Endothelial cell of umbilical vein (primary cell): Measurements from ENCODE around the gene PFKL. TPM values are rescaled to one million over a fixed set of nuclear protein-coding genes. Genes with fewer than 3 reads are reported as not detected.

ENCODE experiments used
- BruUV-seq: library from RNA; stranded (reverse); fragments of 400-500 nt; replicated peaks from 2 replicates; lab custom pipeline; 2021; lab: Mats Ljungman, UMichigan
- CTCF ChIA-PET: fragments of 300-600, 350-600 bp; sonication (Branson Sonifier 250); formaldehyde crosslinking; loops from one replicate; lab custom pipeline; 2021; ENCODE audit warnings: antibody characterized with exemption, inconsistent platforms; lab: Charles Lee
- POLR2A ChIA-PET: fragments of 300-600, 350-600 bp; sonication (Branson Sonifier 250); formaldehyde crosslinking; loops from one replicate; lab custom pipeline; 2021; ENCODE audit warnings: antibody characterized with exemption, inconsistent platforms; lab: Charles Lee
- DNase-seq: peaks from one replicate; pipeline ENCODE4 v3.0.0-alpha.2; 2011; ENCODE audit warnings: low read depth, low spot score
- FAIRE-seq: peaks from 2 replicates; lab custom pipeline; 2011; peaks lifted over from hg19 to GRCh38; lab: Jason Lieb, UNC
- H2AFZ ChIP-seq: 2 replicates; pipeline ENCODE4 v1.6.0; 2012; ENCODE audit warnings: low read depth, low read length, control low read depth, inconsistent platforms
- H3K27ac ChIP-seq: 2 replicates; pipeline ENCODE4 v1.5.1; 2011; ENCODE audit warnings: low read depth, mild to moderate bottlenecking, control low read depth, low read length, moderate library complexity; ENCODE audit not compliant: insufficient read depth
- H3K27me3 ChIP-seq, 2 experiments: 2 replicates each; pipeline versions ENCODE4 v1.6.0 to v1.6.1; 2011; ENCODE audit warnings: low read length in 2 of 2, mixed read lengths in 1 of 2; ENCODE audit not compliant: control insufficient read depth in 2 of 2, insufficient read depth in 2 of 2
- H3K36me3 ChIP-seq, 2 experiments: 2 replicates in 1 of 2; 3 replicates in 1 of 2; pipeline ENCODE4 v1.5.1; 2011; ENCODE audit warnings: low read length in 2 of 2, mild to moderate bottlenecking in 1 of 2, moderate library complexity in 1 of 2; ENCODE audit not compliant: control insufficient read depth in 2 of 2, insufficient read depth in 2 of 2; ENCODE audit errors: extremely low read depth in 1 of 2
- H3K4me1 ChIP-seq: 3 replicates; pipeline ENCODE4 v1.5.1; 2011; ENCODE audit warnings: mild to moderate bottlenecking, low read length; ENCODE audit not compliant: control insufficient read depth, insufficient read depth; ENCODE audit errors: extremely low read depth
- H3K4me2 ChIP-seq: 2 replicates; pipeline ENCODE4 v1.6.1; 2011; ENCODE audit warnings: low read length, control low read depth, mixed read lengths; ENCODE audit not compliant: insufficient read depth
- H3K4me3 ChIP-seq, 3 experiments: fragments of 200-600 bp in 1 of 3; sonication (generic), shearing (Covaris generic) in 1 of 3; replicated peaks in 1 of 3; 2 replicates each; pipeline ENCODE4 v1.5.1; 2011 to 2016; ENCODE audit warnings: control low read depth in 3 of 3, low read length in 3 of 3, mild to moderate bottlenecking in 2 of 3, inconsistent platforms in 1 of 3, low read depth in 1 of 3, moderate library complexity in 1 of 3; ENCODE audit not compliant: insufficient read depth in 1 of 3
- H3K79me2 ChIP-seq: 2 replicates; pipeline ENCODE4 v1.6.0; 2012; ENCODE audit warnings: low read length, inconsistent platforms; ENCODE audit not compliant: control insufficient read depth, insufficient read depth
- H3K9ac ChIP-seq: replicated peaks from 2 replicates; pipeline ENCODE3; 2011; ENCODE audit warnings: low read length, control low read depth; ENCODE audit not compliant: insufficient read depth; ENCODE audit errors: extremely low read depth
- H3K9me1 ChIP-seq: replicated peaks from 3 replicates; pipeline ENCODE4 v1.6.0; 2011; ENCODE audit warnings: mild to moderate bottlenecking, low read length; ENCODE audit not compliant: control insufficient read depth, insufficient read depth; ENCODE audit errors: extremely low read depth
- H3K9me3 ChIP-seq: replicated peaks from 2 replicates; pipeline ENCODE4 v1.5.1; 2012; ENCODE audit warnings: low read length, inconsistent platforms; ENCODE audit not compliant: control insufficient read depth, insufficient read depth
- H4K20me1 ChIP-seq: replicated peaks from 2 replicates; pipeline ENCODE3; 2011; ENCODE audit warnings: mild to moderate bottlenecking, low read length; ENCODE audit not compliant: control insufficient read depth, insufficient read depth; ENCODE audit errors: extremely low read depth
- CTCF ChIP-seq, 2 donors: IDR thresholded peaks; 1 replicate in 1 of 2; 2 replicates in 1 of 2; pipeline ENCODE4 v1.5.1; 2011; ENCODE audit warnings: low read length in 2 of 2, mild to moderate bottlenecking in 2 of 2, moderate library complexity in 2 of 2, control low read depth in 1 of 2, inconsistent platforms in 1 of 2, low read depth in 1 of 2; ENCODE audit not compliant: insufficient read depth in 1 of 2; ENCODE audit errors: extremely low read depth in 1 of 2
- EZH2 ChIP-seq: IDR thresholded peaks from 2 replicates; pipeline ENCODE4 v1.6.1; 2012; ENCODE audit warnings: borderline replicate concordance, low read depth, mild to moderate bottlenecking, moderate library complexity, low read length, inconsistent platforms; ENCODE audit not compliant: severe bottlenecking
- FOS ChIP-seq: IDR thresholded peaks from 2 replicates; pipeline ENCODE4 v1.6.1; 2011; ENCODE audit warnings: mild to moderate bottlenecking, low read length, moderate library complexity, borderline replicate concordance; ENCODE audit not compliant: insufficient read depth
- GATA2 ChIP-seq: IDR thresholded peaks from 2 replicates; pipeline ENCODE4 v1.7.0; 2011; ENCODE audit warnings: low read depth, mild to moderate bottlenecking, moderate library complexity, mixed read lengths, low read length; ENCODE audit not compliant: insufficient read length, insufficient read depth
- JUN ChIP-seq: IDR thresholded peaks from 2 replicates; pipeline ENCODE4 v1.6.1; 2011; ENCODE audit warnings: borderline replicate concordance, low read depth; ENCODE audit not compliant: insufficient read length, insufficient read depth
- MYC ChIP-seq: IDR thresholded peaks from one replicate; pipeline ENCODE4 v1.6.1; 2011; ENCODE audit warnings: mild to moderate bottlenecking, low read depth, low read length
- POLR2A ChIP-seq: IDR thresholded peaks from 2 replicates; pipeline ENCODE4 v1.6.1; 2012; ENCODE audit warnings: low read depth, mild to moderate bottlenecking, control low read depth, low read length
- POLR2AphosphoS5 ChIP-seq: IDR thresholded peaks from 2 replicates; pipeline ENCODE4 v1.6.1; 2012; ENCODE audit warnings: low read depth, mild to moderate bottlenecking, control low read depth, low read length, moderate library complexity; ENCODE audit not compliant: insufficient read depth
- dilution Hi-C: fragments of 300-500 bp; cut with MboI; formaldehyde crosslinking; loops from one replicate; pipeline ENCODE4 v1.15.0; 2019; ENCODE audit warnings: low sequenced_read_pairs; ENCODE audit not compliant: extremely low pct_ligation_motif_present
- intact Hi-C: fragments of 100-400 bp; cut with micrococcal nuclease; formaldehyde crosslinking; loops from one replicate; pipeline ENCODE4 v1.10.0; 2022
- polyA plus RNA-seq, 4 experiments: library from polyadenylated mRNA; depleted of rRNA in 3 of 4; stranded (reverse) in 3 of 4; unstranded in 1 of 4; fragments of >200 nt; gene quantifications; 2 replicates each; pipeline versions ENCODE4 v1.2.1 to v1.2.3, GENCODE V29; 2011 to 2012; ENCODE audit warnings: missing spikeins in 1 of 4
- total RNA-seq: library from RNA; stranded (reverse); gene quantifications from 2 replicates; pipeline ENCODE4 v1.2.3, GENCODE V29; 2021
- TF ChIP-seq, protein P1 (sequence below): IDR thresholded peaks from 2 replicates; pipeline ENCODE4 v1.6.1; 2011; ENCODE audit not compliant: insufficient read depth, insufficient read length

The PFKL gene
- total and polyA plus RNA-seq, 2 donors (not counting 3 experiments of a cell fraction or from before 2014, with no cell fraction given) = 137 to 154 TPM

GRCh38 chr21:44368711-44369446, 69.0 kb downstream of the PFKL start:
- TF ChIP-seq POLR2AphosphoS5 (no peak), EZH2 (no peak), MYC (no peak), POLR2A (no peak), GATA2 (no peak), JUN (no peak), CTCF (IDR thresholded peaks at IDR 0.05; ENCODE audit: extremely low read depth in 1 of 2, insufficient read depth in 1 of 2, low read depth in 1 of 2, low read length in 2 of 2) (no peak), FOS (no peak)
- TF ChIP-seq, protein P1, sequence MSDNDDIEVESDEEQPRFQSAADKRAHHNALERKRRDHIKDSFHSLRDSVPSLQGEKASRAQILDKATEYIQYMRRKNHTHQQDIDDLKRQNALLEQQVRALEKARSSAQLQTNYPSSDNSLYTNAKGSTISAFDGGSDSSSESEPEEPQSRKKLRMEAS = no peak
- intact Hi-C loops = no loop called here
- CTCF ChIA-PET = interaction anchor here (1.4 kb wide), 1 partner anchor 25 kb away, joined by 3 read pairs; no protein-coding TSS in a partner anchor

More at GRCh38 chr21:44368711-44369446, 69.0 kb downstream of the PFKL start:
- Histone ChIP-seq H4K20me1 (no peaks in the 10 kb centered on the region), H3K9me3 (no peaks in the 10 kb centered on the region), H2AFZ (no peak overlapping the region), H3K4me2 (no peak overlapping the region), H3K27ac (no peak overlapping the region), H3K27me3 (no peaks in the 10 kb centered on the region), H3K9me1 (no peaks in the 10 kb centered on the region), H3K9ac (no peak overlapping the region), H3K4me1 (no peaks in the 10 kb centered on the region), H3K4me3 (no peak overlapping the region), H3K79me2 (no peaks in the 10 kb centered on the region), H3K36me3 (no peaks in the 10 kb centered on the region)
- no TSS peak for BruUV-seq
- FAIRE-seq (no peak), DNase-seq (no peak)
- dilution Hi-C loops = no loop called here
- POLR2A ChIA-PET = no interaction called here
